GM12872 (cell line): Measurements from ENCODE around the gene SLC2A9.

Experiments used
- CTCF ChIP-seq: IDR thresholded peaks from 3 replicates; pipeline ENCODE4 v1.5.1; 2011; ENCODE audit warnings: low read depth, mild to moderate bottlenecking, low read length, moderate library complexity; ENCODE audit not compliant: insufficient read depth

The SLC2A9 gene

GRCh38 chr4:9904976-9905587, 116.2 kb downstream of the SLC2A9 start:
- TF ChIP-seq CTCF = no peak

GRCh38 chr4:9903317-9903716, 118.0 kb downstream of the SLC2A9 start:
- no peak for TF ChIP-seq CTCF

GRCh38 chr4:9901257-9901656, 120.0 kb downstream of the SLC2A9 start:
- no peak for TF ChIP-seq CTCF

- no peak for TF ChIP-seq CTCF
These were observed 121.8 kb downstream of the SLC2A9 start for GRCh38 chr4:9899306-9900055.

- TF ChIP-seq CTCF = no peak
These were observed 122.5 kb downstream of the SLC2A9 start for GRCh38 chr4:9898596-9899305.

GRCh38 chr4:9895333-9895705, 126.0 kb downstream of the SLC2A9 start:
- TF ChIP-seq CTCF = no peak

- TF ChIP-seq CTCF = no peak
These were observed 126.5 kb downstream of the SLC2A9 start for GRCh38 chr4:9894644-9895332.
